ENCODE data around the gene ASTN2.
A peak's percentile ranks its signal among the peaks of the same experiment; 100 is the strongest.

ASTN2 gene

DNA sequence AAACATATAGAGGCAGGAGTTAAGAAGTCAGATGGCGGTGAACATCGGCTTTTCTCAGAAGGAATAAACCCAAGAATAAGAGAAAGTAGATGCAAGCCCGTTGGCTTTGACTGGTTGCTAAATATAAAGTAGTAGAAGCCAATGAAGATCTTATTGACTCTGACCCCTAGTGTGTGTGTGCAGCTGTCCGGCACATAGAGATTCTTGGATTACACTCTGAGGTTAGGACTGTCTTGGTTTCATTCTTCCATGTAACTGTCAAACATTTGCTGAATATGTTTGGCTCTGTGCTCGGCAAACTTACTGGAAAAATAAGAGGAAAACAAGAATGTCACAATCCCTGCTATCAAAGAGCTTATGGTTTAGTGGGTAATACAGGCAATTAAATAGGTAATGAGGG, 54.9 kb downstream of the ASTN2 start:
- no peak for DNase-seq

DNA sequence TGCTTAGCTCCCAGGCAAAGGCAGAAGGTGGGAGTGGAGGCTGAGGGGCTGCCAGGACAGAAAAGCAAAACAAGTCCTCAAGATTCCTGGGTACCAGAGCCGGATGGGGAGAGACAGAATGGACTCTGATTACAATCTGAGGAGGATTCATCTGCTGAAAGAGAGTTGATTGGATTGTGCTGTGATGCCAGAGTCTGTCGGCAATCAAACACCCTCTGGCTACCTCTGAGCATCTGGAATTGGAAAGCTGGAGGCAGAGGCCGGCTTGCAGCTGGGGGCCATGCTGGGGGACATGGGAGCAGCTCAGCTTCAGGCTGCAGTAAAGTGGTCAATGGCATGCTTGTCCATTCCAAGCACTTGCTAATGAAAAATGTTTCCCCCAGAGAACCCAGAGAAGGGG, 59.3 kb downstream of the ASTN2 start:
- no peak for DNase-seq

DNA sequence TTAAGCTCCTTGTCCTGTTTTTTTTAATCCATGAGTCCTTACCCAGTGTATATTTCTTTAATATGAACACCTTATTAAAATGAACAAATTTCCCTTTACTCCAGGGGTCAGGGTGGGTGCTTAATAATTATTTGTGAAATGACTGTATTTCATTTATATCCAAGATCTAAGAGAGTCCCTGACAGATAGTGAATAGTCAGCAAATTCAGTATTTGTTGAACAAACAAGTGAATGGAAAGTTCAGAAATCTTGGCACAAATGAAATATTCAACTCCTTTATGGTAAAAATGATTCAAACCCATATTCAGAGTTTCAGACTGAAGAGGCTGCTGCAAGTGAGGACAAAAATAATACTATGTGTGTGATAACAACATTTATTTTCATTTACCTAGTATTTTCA, 59.9 kb downstream of the ASTN2 start:
- DNase-seq: no peak

DNA sequence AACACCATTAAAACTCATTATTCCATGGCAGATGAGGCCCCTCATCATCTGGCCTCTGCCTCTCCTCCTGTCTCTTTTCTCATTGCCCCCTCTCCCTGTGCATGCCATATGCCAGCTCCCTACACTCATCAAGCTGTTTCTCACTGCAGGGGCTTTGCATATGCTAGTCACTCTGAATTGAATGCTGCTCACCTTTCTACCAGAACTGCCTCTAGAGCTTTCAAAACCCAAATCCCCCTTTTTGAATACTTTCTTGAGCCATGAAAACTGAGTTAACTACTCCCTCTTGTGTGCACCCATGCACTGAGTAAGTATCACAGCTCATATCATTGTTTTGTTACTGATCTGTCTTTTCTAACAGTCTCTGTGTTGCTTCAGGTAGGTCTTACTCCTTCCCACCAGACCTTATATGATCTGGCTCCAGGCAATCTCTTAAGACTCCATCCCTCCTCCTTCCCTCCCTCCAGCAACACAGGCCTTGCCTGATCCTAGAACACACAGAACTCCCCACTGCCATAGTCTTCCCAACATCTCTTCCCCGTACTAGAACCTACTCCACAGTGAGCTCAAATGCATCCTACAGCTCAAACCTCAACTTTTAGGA, 60.5 kb downstream of the ASTN2 start:
- peak; percentile 14 for DNase-seq

DNA sequence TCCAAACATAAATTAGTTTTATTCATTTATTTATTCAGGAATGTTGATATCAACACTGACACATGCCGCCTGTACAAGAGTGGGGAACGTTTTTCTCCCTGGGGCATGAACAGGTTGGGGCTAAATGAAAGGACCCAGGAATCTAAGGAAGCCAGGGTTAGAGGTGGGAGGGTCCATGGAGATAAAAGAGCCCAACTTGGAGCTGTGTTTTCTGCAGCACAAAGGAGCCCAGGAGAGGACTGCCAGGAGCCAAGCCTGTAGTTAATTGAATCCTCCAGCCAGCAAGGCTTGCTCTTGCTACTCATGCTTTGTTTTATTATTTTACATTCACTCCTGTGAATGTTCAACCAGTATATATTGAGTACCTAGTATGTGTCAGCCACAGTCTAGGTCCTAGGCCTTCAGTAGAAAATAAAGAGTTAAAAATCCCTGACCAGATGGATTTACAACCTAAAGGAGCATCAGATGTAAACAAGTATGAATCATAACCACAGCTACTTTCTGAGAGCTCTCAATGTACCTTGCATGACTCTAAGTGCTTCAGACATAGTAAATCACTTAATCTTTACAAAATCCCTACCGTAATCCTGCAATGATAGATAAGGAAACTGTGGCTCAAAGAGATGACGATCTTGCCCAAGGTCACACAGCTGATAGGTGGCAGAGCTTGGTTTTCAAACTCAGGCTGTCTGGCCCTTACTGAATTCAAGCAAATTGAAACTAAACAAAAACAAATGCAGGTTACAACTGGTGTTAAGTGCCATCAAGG, 69.8 kb downstream of the ASTN2 start:
- no peak for DNase-seq

DNA sequence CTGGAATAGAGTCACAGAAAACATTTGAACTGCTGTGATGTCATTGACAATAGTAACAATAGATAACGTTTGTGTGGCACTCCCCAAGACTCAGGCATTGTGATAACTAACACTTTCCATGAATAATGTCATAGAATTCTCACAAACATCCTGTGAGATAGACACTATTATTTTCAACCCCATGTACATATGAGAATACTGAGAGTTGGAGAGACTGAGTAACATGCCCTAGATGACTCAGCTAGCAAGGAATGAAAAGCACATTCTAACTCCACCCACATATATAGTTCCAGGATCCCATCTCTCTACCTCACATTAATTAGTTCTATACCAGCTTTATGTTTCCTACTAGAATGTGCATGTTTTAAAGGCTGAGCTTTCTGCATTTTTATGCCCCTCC, 71.4 kb downstream of the ASTN2 start:
- no peak for DNase-seq

DNA sequence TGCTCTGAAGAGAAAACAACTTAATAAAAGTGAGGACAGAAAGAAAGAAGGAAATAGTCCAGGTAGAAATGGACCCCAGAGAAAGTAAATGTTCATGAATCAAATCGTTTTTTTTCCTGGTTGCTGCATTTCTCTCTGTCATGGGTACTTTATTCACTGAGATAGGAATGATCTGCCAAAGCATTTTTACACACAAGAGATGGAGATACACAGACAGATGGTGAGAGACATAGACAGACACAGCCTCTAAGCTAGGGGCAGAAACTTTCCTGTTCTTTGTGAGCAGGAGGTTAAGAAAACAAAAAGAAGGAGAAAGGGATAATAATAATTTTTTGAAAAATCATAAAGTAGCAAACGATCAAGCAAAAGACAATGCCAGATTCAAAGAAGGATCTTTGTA, 73.7 kb downstream of the ASTN2 start:
- no peak for DNase-seq

DNA sequence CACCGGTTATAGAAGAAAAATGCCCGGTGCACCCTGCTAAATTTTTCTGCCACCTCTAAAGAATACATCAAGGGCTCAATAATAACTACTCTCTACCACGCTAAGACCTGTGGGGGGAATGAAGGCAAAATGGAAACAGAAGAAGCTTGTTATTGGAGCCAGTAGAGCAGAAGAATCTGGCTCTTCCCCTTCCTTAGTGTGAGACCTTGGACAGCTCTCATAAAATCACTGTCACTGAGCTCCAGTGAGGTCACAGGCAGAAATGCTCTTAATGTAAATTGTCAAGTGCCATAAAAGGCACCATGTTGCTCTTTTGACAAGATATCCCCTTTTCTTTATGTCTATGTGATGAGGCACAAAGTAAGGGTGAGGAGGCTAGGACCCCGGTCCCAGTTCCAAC, 74.4 kb downstream of the ASTN2 start:
- DNase-seq: no peak

DNA sequence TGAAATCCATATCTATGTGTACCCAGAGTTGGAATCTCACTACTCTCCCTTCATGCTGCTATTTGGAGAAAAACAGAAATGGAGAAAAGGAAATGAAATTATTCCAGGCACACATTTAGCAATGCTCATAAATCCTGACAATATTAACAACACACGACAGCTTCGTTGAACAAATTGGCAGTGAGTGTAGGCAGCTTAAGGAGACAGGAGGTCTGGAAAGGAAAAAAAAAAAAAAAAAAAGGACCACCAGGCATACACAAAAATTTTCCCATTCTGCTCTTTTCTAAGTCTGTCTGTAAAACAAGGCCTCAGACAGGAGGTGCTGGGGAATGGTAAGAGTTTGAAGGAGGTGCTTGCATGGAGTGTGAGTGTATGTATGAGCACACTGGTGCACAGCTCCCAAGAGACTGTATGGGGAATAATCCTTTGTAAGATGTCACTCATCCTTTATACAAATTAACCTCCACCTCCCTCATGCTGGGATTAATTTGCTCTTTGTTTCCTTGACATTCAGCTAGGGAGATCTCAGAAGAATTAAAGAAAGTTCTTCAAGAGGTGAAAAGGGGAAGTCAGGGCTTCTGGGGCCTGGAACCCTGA, 78.9 kb downstream of the ASTN2 start:
- peak; percentile 65 for DNase-seq

DNA sequence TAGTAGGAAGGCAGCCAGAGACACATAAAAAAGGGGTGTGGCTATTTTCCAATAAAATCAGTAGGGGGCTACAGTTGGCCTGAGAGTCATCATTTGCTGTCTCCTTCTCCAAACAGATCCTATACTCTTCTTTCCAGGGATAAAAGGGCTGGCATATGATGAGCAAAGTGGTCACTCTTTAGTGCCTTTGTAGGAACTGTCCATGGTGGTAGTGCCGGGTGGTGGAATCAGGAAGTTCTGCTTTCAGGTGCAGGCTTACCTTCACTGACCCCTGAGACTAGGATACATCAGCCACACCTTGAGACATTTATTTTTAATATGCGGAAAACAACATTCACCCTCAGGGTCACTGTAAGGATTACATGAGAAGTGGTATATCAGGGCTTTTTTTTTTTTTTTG, 80.8 kb downstream of the ASTN2 start:
- no peak for DNase-seq

DNA sequence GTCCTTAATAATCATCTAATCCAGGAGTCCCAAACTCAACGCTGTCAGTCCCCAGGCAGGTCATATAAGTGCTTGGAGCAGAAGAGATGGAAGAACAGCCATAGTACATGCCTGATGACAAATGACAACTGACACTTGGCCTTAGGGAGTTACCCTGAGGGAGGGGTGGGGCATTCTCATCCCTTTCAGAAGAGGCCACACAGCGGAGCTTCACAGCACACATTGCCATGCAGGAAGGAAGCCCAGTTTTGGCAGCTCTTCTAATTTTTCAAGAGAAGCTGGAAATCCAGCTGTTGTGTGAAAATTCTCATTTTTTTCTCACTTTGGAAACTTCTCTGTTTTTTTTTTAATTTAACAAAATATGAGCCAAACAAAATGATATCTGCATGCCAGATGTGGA, 89.0 kb downstream of the ASTN2 start:
- DNase-seq: no peak

DNA sequence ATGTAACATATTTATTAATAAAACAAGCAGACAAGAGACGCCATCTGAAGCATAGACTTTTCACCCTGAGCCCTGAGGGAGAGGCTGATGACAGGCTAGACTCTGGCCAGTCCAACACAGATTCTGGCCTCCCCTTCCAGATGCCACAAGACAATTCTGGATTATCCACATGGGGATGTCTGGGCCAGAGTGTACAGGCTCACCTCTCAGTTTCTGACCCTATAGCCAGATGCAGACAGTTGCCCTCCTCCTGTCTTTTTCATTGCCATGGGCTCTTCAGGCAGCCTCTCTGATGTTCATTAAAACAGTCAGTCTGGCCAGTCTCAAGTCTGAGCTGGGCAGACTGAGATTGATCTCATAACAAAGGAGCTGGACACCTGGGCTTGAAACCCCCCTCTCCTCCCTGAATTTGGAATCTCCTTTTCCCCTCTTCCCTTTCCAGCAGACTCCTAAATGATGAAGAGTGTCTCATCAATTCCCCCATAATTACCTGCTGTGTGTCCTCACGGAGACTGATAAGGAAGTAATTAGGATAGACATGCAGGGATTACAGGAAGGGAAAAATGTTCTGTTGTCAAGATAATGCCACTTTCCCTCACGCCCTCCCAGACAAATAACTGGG, 89.6 kb downstream of the ASTN2 start:
- no peak for DNase-seq

DNA sequence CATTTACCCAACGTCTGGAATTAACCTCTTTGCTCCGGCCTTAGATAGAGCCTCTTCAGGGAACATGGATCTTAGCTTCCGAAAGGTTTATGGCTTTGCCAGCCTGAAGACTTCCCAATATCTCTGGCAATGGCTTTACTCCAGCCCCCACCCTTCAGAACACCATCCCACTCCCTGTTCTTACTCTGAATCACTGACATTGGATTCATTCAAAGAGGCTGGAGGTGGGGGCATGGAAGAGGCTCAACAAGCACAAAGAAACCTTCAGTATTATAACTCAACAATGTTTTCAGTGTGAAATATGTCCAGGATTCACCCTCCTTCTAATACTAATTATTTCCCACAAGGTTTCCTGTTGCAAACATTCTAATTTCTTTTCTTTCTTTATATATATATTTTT, 91.5 kb downstream of the ASTN2 start:
- no peak for DNase-seq

DNA sequence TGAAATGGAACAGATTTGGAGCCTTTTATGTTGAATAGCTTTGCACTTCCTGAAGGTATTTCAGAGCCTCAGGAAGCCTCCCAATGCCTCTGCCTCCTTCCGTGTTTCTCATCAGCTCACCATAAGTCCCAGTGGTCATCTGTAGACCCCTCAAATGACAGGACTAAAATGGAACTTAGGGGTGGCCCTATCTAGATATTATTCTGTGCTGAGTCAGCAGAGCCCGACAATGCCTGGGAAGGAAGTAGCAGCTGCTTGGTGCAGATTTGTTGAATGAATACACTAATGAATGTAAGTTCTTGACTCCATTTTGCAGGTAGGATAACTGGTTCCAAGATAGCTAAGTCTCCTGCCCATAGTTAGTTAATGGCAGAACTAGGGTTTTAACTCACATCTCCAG, 97.7 kb downstream of the ASTN2 start:
- DNase-seq: no peak

DNA sequence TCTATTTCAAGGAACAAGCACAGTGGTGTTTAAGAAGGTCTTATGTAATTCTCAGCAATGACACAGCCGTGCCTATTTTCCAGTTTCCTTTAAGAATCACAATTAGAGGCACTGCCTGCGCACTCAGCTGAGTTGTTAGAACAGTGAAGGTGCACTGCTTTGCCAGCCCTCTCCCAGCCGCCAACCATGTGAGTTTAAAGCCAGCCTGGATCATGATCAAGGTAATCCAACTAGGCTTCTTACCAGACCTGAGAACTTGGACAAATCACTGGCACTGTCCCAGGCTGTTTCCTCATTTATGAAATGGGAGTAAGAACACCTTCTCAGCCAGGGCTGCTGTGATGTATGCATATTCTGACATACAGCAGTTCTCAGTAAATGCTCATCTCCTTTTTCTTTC, 99.6 kb downstream of the ASTN2 start:
- no peak for DNase-seq

DNA sequence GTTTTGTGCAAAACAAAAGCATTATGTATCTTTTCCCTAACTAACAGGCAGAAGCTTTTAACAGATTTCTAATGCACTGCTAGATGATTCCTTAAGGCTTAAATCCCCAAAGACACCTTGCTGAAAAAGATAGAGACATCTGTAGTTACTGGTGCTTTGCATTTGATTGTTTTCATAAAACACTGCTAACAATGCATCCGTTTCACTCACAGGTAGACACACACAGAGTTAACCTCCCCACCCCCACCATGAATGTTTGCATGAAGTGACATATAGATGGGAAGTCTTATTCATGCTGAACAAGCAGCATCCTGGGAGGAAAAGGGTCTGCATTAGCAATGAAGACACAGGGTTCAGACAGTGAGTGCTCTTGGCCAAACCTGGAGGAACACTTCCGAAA, 100.9 kb downstream of the ASTN2 start:
- DNase-seq: peak; percentile 76

DNA sequence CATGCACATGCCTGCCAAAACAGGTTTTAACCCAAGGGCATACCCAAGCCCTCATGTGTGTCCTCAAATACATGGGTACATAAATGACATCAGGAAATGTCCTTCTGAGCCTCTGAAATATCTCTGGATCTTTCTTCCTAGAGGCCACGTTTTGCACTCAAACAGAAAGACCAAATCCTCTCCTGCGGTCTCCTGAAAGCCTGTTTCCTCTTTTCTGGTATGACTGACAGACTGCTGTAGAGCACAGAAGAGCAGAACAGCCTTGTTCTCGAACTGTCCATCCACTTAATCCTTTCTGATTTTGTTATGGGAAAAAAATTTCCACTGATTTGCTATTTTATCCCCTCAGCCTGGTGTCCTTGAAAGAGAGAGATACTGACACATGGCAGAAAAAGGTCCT, 107.2 kb downstream of the ASTN2 start:
- no peak for DNase-seq

DNA sequence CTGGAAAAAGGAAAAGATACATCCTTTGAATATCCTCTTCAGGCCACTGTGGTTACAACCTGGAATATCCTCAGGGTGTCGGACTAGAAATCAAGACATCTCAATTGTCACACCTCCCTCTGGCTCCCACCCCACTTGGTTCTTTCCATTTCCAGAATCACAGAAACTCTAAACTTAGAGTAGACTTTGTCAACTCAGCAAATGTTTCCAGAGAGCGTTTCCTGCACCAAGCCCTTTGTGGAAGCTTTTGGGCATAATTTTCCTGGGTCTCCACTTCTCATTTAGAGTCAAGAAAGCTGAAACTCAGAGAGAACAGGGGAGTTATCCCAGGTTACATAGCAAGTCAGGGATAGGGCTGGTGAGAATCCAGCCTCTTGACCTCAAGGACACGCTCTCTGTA, 108.8 kb downstream of the ASTN2 start:
- DNase-seq: no peak

DNA sequence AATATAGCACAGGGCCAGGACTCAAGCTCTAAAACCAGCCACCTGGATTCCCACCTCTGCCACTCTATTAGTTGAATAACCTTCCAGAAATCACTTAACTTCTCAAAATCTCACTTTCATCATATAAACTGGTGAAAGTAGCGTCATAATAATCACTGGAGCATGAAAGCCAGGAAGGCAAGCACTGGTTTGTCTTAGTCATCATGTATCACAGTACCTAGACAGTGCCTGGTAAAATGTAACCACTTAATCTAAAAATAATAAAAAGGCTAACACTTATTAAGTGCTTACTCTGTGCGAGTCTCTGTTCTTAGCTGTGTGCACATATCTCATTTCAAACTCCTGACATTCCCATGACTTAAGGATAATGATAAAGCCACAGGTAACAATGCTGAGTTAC, 109.4 kb downstream of the ASTN2 start:
- no peak for DNase-seq

DNA sequence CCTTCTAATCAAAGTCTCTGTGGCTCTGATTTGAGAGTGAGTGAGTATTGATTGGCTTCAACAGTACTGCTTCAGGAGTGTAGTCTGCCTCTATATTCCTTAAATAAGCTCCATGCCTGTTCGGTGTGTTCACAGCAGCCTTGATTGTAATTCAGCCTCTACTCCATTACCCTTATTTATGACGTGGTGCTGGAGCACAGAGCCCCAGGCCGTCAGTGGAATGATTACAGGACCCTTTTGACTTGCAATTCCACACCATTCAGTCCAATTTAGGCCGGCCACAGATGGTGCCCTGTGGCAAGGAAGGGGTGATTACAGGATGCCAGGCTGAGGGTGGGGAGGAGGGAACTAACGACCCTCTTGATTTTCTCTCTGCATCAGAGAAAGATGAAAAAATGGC, 110.3 kb downstream of the ASTN2 start:
- DNase-seq: no peak

DNA sequence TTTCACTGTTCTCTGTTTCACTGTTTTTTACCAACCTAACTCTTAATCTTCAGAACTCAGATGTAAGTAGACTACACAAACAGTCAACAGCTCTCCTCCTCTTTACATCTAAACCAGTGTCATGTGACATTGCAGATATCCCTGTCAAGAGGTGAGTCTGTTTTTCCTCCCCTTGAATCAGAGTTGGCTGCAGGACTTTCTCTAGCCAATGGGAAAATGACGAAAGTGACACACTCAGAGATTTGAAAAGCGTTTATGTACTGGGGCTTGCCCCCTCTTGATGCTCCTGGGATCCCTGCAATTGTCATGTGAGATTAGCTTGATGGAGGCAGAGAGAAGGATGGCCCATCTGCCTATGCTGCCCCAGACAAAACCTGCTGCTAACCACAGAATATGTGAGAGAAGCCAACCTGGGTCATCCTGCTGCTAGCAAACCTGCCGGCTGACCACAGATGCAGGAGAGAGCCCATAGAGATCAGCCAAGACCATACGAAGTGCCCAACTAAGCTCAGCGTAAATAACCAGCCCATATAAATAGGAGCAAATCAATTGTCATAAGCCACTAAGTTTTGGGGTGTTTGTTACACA, 111.1 kb downstream of the ASTN2 start:
- no peak for DNase-seq

DNA sequence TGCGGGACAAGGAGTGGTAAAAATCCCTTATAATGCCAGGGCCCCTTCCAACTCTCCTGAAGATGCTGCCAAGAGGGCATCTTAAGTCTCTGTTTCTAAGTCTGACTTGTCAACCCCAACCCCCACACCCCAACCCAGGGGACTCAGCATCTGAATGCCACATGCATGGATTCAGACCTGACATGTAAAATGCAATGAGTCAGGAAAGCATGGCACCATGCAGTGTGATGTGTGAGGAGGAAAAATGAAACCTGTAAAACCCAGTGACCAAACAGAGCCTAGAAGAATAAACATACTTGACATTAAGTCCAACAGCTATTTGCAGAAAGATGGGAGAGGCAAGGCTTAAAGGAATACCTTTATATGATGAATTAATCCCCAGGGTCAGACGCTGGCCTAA, 112.4 kb downstream of the ASTN2 start:
- DNase-seq: no peak

DNA sequence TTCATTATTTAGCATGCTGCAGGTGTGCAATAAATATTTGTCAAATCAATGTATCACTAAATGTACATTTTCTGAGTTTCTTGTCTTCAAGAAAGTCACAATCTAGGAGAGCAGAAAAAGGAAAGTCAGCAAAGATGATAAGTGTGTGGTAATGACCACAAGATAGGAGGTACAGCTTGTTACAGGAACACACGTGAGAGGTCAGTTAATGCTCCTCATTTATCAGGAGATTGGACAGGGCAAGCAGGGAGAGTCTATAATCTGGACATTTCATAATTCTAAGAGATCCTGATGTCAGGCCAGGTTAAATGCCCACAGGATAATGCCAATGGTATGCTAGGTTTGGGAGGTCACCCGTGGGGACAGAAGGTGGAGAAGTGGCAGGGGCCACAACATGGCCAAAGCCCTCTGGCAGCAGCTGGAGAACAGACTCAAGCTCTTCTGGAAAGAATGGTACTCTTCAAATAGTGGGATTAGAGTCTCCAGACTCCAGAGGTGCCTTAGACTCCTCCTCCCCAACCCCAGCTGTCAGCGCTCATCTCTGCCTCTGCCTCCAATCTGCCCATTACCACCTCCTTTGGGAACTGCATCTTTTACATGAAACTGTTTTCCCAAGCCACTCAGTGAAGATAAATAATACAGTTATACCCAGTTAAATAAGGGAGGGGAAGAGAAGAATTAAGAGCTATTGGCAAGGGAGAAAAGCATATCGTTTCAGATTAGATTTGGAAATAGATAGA, 114.3 kb downstream of the ASTN2 start:
- no peak for DNase-seq

Measured in NCI-H526 treated with DMSO at 0.1 percent for 48 hours (cell line).